ENCODE measurements around the gene HNRNPA3. TPM values are rescaled to one million over a fixed set of nuclear protein-coding genes. Genes with fewer than 3 reads are reported as not detected.

Gene HNRNPA3
- total RNA-seq, 1 experiment from 2014 or later: 332 TPM

DNA sequence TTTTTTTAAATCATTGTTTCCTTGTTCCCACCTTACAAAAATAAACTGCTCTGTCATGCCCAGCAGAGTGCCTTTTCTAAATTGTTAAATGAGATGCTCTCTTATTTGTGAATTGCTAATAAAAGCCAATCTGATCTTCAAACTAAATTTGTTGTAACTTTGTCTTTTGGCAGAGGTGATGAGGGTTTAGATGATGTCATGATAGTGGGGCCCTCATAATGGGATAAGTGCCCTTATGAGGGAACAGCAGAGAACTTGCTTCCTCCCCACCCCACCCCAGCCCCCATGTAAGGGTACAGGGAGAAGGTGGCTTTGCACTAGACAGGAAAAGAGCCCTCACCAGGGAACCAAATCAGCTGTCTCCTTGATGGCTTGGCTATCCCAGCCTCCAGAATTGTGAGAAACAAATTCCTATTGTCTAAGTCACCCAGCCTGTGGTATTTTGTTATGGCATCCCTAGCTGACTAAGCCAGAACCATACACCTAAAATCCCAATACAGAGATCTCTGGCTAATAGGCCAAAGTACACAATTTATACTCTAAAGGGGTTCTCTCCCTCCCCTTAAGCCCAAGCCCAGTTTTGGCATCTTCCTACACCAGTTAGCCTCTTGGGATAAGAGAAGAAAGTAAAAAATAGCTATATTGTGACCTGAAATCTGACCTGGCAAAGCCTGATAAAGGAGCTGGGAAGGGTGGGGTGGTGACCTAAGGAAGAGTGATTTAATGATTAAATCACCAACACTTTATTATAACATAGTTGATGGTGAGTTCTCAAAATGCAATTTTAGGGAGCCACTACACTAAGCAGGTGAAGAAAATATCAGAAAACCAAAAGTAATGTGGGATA is 40.3 kb upstream of the HNRNPA3 start:
- Histone ChIP-seq H3K4me1 (peaks cover 75% of the 10 kb centered on the region), H3K36me3 (ENCODE audit: control insufficient read depth, insufficient read depth, low read length) (no peaks in the 10 kb centered on the region), H3K27me3 (replicated peaks; ENCODE audit: control insufficient read depth, insufficient read depth, low read length) (no peaks in the 10 kb centered on the region), H3K4me3 (ENCODE audit: low read depth, low read length) (no peak overlapping the region), H3K9me3 (peaks cover 4% of the 10 kb centered on the region; the same call in 1 of the 2 replicates)
- BruUV-seq (replicated peaks): no TSS peak
- no peak for DNase-seq
- Mint-ChIP-seq H3K36me3 (ENCODE audit: insufficient read depth, unreplicated experiment) (peaks cover 12% of the 10 kb centered on the region), H3K9me3 (ENCODE audit: unreplicated experiment) (no peaks in the 10 kb centered on the region), H3K4me3 (ENCODE audit: unreplicated experiment) (no peak overlapping the region), H3K27me3 (ENCODE audit: insufficient read depth, unreplicated experiment) (no peaks in the 10 kb centered on the region), H3K4me1 (ENCODE audit: low read depth, unreplicated experiment) (peaks cover 47% of the 10 kb centered on the region), H3K27ac (ENCODE audit: unreplicated experiment) (no peak overlapping the region)
- ChIA-PET POLR2A (no interaction called here), CTCF (no interaction called here)
- TF ChIP-seq, protein P1, sequence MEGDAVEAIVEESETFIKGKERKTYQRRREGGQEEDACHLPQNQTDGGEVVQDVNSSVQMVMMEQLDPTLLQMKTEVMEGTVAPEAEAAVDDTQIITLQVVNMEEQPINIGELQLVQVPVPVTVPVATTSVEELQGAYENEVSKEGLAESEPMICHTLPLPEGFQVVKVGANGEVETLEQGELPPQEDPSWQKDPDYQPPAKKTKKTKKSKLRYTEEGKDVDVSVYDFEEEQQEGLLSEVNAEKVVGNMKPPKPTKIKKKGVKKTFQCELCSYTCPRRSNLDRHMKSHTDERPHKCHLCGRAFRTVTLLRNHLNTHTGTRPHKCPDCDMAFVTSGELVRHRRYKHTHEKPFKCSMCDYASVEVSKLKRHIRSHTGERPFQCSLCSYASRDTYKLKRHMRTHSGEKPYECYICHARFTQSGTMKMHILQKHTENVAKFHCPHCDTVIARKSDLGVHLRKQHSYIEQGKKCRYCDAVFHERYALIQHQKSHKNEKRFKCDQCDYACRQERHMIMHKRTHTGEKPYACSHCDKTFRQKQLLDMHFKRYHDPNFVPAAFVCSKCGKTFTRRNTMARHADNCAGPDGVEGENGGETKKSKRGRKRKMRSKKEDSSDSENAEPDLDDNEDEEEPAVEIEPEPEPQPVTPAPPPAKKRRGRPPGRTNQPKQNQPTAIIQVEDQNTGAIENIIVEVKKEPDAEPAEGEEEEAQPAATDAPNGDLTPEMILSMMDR (IDR thresholded peaks at IDR 0.05; ENCODE audit: insufficient read depth in 1 of 2, low read depth in 1 of 2, low read length in 1 of 2, severe bottlenecking in 1 of 2, unreplicated experiment in 1 of 2): no peak
- intact Hi-C loops (cut with micrococcal nuclease; ENCODE audit: unreplicated experiment): no loop called here

DNA sequence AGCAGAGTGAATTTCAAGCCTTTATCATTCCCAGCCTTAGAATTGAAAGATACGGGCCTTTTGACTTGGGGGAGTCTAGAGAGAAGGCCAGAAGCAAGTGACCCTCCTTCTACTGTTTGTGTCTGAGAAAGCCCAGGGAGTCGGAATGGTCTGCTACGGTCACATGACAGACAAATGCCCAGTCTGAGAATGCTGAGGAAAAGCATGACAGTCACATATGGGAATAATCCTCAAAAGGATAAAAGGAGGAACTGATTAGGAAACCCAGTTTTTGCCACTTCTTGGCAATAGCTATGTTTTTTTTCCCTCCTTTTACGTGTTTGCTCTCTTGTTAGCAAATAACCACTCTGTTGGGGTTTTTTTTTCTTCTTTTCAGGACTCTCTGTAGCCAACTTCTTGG is 38.1 kb upstream of the HNRNPA3 start:
- Histone ChIP-seq H3K27me3 (replicated peaks; ENCODE audit: control insufficient read depth, insufficient read depth, low read length) (no peaks in the 10 kb centered on the region), H3K9me3 (no peaks in the 10 kb centered on the region), H3K36me3 (ENCODE audit: control insufficient read depth, insufficient read depth, low read length) (no peaks in the 10 kb centered on the region), H3K4me1 (peaks cover 52% of the 10 kb centered on the region), H3K4me3 (ENCODE audit: low read depth, low read length) (no peak overlapping the region)
- Mint-ChIP-seq H3K9me3 (ENCODE audit: unreplicated experiment) (no peaks in the 10 kb centered on the region), H3K27ac (ENCODE audit: unreplicated experiment) (no peak overlapping the region), H3K27me3 (ENCODE audit: insufficient read depth, unreplicated experiment) (no peaks in the 10 kb centered on the region), H3K4me3 (ENCODE audit: unreplicated experiment) (no peak overlapping the region), H3K36me3 (ENCODE audit: insufficient read depth, unreplicated experiment) (peaks cover 6% of the 10 kb centered on the region), H3K4me1 (ENCODE audit: low read depth, unreplicated experiment) (peaks cover 46% of the 10 kb centered on the region)
- no TSS peak for BruUV-seq (replicated peaks)
- TF ChIP-seq, protein P1 (IDR thresholded peaks at IDR 0.05; ENCODE audit: insufficient read depth in 1 of 2, low read depth in 1 of 2, low read length in 1 of 2, severe bottlenecking in 1 of 2, unreplicated experiment in 1 of 2): no peak
- intact Hi-C loops (cut with micrococcal nuclease; ENCODE audit: unreplicated experiment): no loop called here
- ChIA-PET POLR2A (no interaction called here), CTCF (no interaction called here)
- DNase-seq: no peak

DNA sequence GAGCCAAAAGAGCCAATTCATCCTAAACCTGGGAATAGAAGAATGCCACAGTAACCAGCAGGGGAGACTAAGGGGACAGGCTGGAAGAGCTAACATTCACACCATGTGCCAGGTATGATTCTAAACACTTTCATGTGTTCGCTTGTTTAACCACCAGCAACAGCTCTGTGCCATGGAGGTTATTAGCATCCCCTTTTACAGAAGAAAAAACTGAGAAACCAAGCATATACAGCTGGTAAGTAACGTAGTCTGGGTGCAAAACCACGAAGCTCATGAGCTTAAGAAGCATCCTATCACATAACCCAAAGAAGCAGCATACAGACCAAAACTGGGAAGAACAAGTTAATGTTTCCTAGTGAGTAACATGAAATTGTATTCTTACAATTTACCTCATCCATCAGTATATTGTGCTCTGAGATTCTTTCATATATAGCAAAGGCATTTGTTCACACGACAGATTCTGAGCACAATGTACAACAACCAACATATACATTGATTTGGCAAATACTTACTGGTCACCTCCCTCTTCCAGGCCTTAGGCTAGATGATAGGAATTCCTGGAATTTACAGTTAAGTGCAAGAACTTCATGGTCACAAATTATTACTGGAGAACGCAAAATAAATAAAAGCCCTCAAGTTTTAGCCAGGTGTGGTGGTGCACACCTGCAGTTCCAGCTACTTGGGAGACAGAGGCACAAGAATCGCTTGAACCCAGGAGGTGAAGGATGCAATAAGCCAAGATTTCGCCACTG is 36.5 kb upstream of the HNRNPA3 start:
- peaks cover 32% of the 10 kb centered on the region for H3K4me1 Mint-ChIP-seq (ENCODE audit: low read depth, unreplicated experiment)
- Histone ChIP-seq H3K9me3 (no peaks in the 10 kb centered on the region), H3K36me3 (ENCODE audit: control insufficient read depth, insufficient read depth, low read length) (no peaks in the 10 kb centered on the region), H3K4me1 (peaks cover 39% of the 10 kb centered on the region), H3K4me3 (ENCODE audit: low read depth, low read length) (no peak overlapping the region), H3K27me3 (replicated peaks; ENCODE audit: control insufficient read depth, insufficient read depth, low read length) (no peaks in the 10 kb centered on the region)
- no peak for DNase-seq
- H3K27ac Mint-ChIP-seq (ENCODE audit: unreplicated experiment): no peak overlapping the region
- no peaks in the 10 kb centered on the region for H3K9me3 Mint-ChIP-seq (ENCODE audit: unreplicated experiment)
- POLR2A ChIA-PET: no interaction called here
- no peak overlapping the region for H3K4me3 Mint-ChIP-seq (ENCODE audit: unreplicated experiment)
- BruUV-seq (replicated peaks): no TSS peak
- CTCF ChIA-PET: no interaction called here
- no peaks in the 10 kb centered on the region for H3K36me3 Mint-ChIP-seq (ENCODE audit: insufficient read depth, unreplicated experiment)
- TF ChIP-seq, protein P1 (IDR thresholded peaks at IDR 0.05; ENCODE audit: insufficient read depth in 1 of 2, low read depth in 1 of 2, low read length in 1 of 2, severe bottlenecking in 1 of 2, unreplicated experiment in 1 of 2): no peak
- no peaks in the 10 kb centered on the region for H3K27me3 Mint-ChIP-seq (ENCODE audit: insufficient read depth, unreplicated experiment)
- intact Hi-C loops (cut with micrococcal nuclease; ENCODE audit: unreplicated experiment): no loop called here
